Measurements from ENCODE around the gene ETNK2.

Gene ETNK2

GRCh38 chr1:204151552-204152309 lies at the start of gene ETNK2:
TSS of gene ETNK2 (minus strand) at chr1:204152044. CDS start at chr1:204151852, 192 bp downstream.
- peak; percentile 78 for DNase-seq

GRCh38 chr1:204201348-204202040 lies 49.6 kb upstream of the ETNK2 start:
- DNase-seq = no peak

- no peak for DNase-seq
Measured at GRCh38 chr1:204199579-204199978, 47.7 kb upstream of the ETNK2 start.

- DNase-seq = no peak
Measured at GRCh38 chr1:204198348-204199340, 46.8 kb upstream of the ETNK2 start.

- no peak for DNase-seq
Measured at GRCh38 chr1:204197068-204197467, 45.2 kb upstream of the ETNK2 start.

- no peak for DNase-seq
Measured at GRCh38 chr1:204196068-204196795, 44.4 kb upstream of the ETNK2 start, which contains the start of gene KISS1. TSS of gene KISS1 (minus strand) at chr1:204196491. CDS start at chr1:204192876, 3,615 bp downstream.

- DNase-seq = no peak
Measured at GRCh38 chr1:204194771-204195170, 42.9 kb upstream of the ETNK2 start.

GRCh38 chr1:204194080-204194479 lies 42.2 kb upstream of the ETNK2 start:
- no peak for DNase-seq

GRCh38 chr1:204192589-204193352 lies 40.9 kb upstream of the ETNK2 start:
- DNase-seq = no peak

GRCh38 chr1:204192046-204192445 lies 40.2 kb upstream of the ETNK2 start:
- no peak for DNase-seq

GRCh38 chr1:204191456-204191855 lies 39.6 kb upstream of the ETNK2 start:
- no peak for DNase-seq

GRCh38 chr1:204190212-204191211 lies 38.7 kb upstream of the ETNK2 start:
- peak; percentile 40 for DNase-seq

- no peak for DNase-seq
Measured at GRCh38 chr1:204188959-204189639, 37.3 kb upstream of the ETNK2 start.

- DNase-seq = no peak
Measured at GRCh38 chr1:204186597-204186996, 34.8 kb upstream of the ETNK2 start.

GRCh38 chr1:204181116-204181515 lies 29.3 kb upstream of the ETNK2 start:
- DNase-seq = no peak

- no peak for DNase-seq
Measured at GRCh38 chr1:204180133-204180532, 28.3 kb upstream of the ETNK2 start.

GRCh38 chr1:204178487-204179281 lies 26.8 kb upstream of the ETNK2 start:
- DNase-seq = no peak

- DNase-seq = no peak
Measured at GRCh38 chr1:204177133-204177532, 25.3 kb upstream of the ETNK2 start.

GRCh38 chr1:204176049-204176448 lies 24.2 kb upstream of the ETNK2 start:
- DNase-seq = no peak

Data from activated T-cell treated with anti-CD3 and anti-CD28 coated beads, Interleukin-2, amount 50 U/mL, for 1 hour (primary cell).